NCI-H345 treated with DMSO at 0.1 percent for 48 hours (cell line): Measurements from ENCODE around the gene NKAP.
"Not testable (repeated sequence)": the region's sequence is repeated elsewhere in the genome, so short reads cannot be mapped to it uniquely, and the experiment has no call there.

Experiments used
- DNase-seq: peaks from one replicate; lab custom pipeline; 2025; ENCODE audit not compliant: unreplicated experiment; lab: John Stamatoyannopoulos, UW

The NKAP gene

DNA sequence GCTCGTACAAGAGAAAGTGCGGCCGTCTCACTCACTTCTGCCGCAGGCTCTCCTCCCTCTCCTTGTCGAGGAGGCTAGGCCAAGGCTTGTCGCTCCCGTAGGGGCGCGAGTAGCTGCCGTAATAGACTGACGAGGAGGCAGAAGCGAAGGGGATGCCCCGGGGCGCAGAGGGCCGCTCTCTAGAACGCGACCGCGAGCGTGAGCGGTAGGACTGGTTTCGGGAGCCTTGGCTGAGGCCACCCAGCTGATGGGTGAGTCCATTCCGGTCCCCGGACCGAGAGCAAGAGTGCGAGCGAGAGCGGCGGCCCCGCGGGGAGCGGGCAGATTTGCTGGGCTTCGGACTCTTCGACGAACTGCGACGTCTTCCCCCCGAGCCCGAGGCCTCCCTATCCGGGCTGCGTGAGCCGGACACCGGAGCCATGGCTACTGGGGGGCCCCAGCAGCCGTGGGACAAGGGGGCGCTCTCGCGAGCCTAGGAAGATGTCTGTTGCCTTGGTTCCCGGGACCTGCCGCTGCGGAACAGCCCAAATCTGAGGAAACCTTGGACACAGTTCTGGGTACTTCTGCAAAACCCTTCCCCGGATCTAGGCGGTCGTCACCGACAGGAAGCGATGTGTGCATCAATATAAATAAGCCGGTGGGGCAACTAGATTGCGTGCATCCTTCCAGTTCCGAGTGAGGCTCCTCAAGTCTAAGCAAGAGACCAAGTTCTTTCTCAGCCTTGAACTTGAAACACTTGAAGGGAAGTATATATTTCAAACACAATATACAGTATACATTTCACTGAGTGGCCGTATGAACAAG is at the start of gene NKAP:
Gene NKAP, minus strand, starts transcription at position 567 of the 804 bp plus-strand sequence. Its CDS starts 146 bp downstream, at position 421.
- DNase-seq, result peak; percentile 74

DNA sequence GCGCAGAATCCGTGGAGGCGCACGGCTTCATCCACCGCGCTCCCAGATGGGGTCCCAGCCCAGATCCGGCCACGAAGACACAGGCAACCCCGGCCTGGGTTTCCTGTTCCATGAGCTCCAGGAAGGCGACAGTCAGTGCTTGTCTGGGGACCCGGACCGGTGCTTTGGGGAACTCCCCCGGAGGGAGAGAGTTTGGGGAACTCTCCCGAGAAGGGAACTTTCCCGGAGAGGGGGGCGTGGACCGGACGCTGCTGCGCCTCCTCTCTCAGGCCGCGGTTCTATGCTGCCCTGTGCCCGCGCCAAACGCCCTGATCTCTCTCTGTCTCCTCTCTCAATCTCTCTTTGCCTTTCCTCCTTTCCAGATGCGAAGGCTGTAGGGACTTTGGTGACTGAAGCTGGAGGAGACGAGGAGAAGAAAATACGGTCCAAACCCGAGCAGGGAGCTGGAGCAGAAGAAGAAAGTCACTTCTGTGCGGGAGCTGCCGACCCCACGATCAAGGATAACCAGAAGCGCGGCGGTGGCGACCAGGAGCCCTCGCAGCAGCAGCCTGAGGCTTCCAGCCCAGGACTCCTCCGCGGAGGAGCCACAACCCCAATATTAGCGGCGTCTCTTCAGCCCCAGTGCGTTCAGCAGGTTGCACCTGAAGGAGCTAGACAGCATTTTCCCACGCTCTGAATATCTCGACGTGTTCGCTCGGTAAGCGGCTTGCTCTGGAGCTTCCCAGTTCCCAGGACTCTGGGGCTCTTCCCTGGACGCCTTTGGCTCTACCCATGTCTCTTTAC is 47.6 kb upstream of the NKAP start:
- no peak for DNase-seq

DNA sequence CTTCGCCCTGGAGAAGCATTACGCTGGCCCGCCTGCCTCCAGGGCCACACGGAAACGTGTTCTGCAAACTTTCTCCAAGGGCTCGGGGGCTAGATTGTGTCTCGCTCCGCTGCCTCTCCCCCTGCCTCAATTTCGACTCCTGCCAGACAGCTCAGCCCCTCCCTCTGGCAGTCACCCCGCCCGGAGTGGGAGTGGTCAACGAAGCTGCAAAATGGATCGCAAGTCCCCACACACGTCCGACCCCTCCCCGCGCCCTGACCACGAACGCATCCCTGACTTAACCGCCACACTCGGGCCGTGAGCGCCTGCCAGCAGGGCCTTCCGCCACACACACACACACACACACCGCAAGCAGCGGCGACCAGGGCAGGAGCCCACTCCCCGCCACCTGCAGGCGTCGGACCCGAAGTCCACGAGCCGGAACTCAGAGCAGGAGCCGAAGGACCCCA is 47.0 kb upstream of the NKAP start:
- peak; percentile 0 for DNase-seq

DNA sequence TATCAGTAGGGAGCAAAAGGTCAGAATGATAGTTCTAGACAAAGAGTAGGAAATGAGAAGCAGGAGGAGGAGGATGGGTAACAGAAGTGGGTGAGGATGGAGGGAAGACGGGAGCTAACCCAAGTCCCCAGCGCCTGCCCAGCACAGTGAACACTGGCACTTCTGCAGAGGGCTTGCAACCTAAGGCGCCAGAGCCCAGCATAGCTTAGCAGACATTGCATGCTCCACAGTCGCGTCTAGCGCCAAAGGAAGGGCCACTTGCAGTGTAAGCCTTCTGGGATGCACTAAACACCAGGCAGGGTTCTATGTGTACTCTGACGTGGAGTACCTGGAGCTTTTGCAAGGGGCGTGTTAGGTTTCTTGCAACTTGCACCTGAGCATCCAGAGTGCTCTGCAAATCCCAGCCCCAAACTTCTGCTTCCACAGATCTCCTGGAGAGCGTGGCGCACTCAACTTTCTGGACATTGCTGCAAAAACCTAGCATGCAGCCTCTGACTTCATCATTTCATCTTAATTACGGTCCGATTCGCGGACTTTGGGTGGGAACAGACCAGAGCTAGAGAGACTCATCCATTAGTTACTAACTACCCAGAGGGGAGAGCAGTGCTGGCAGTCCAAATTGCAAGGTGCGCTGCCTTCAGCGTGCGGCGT is 46.5 kb upstream of the NKAP start:
- DNase-seq, result no peak

DNA sequence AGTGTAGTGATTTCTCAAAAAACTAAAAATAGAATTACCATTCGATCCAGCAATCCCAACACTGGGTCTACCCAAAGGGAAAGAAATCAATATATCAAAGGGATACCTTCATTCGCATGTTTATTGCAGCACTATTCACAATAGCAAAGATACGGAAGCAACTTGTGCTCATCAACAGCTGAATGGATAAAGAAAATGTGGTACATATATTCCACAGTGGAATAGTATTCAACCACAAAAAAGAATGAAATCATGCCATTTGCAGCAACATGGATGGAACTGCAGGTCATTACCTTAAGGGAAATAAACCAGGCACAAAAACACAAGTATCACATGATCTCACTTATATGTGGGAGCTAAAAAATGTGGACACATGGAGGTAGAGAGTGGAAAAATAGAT is 42.7 kb upstream of the NKAP start:
- DNase-seq, result no peak

DNA sequence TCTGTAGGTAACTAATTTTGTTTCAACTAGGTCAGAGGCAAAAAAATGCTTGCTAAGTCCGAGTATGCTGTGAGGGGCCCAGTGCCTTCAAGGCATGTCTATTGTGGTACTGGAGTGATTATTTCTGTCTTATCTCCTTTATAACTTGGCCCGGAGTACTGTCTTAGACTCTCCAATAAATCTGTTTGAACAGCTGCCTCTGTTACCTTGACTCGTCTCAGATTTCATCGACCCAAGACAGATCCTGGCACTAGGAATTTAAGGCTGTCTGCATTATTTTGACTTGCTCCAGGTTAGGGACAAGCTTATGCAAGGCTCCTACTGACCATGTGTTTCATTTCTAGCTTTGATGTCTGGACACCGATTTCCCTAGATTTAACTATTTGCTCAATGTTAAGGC is 41.1 kb upstream of the NKAP start:
- DNase-seq, result no peak

DNA sequence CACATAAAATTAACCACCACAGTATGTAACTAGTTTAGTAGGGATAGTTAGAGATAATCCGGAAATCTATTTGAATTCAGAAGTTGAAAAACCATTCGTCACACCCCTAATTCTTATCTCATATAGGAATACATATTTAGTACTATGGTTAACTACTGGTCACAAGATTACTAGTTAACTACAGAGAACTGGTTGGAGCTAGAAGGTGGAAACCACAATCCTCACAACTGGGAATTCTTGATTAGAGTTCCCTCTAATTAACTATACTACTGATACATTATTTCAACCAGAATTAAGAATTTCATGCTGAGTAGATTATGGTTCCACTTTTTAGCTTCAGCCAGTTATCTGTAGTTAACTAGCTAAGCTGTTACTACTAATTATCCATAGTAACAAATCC is 39.9 kb upstream of the NKAP start:
- DNase-seq, result no peak

DNA sequence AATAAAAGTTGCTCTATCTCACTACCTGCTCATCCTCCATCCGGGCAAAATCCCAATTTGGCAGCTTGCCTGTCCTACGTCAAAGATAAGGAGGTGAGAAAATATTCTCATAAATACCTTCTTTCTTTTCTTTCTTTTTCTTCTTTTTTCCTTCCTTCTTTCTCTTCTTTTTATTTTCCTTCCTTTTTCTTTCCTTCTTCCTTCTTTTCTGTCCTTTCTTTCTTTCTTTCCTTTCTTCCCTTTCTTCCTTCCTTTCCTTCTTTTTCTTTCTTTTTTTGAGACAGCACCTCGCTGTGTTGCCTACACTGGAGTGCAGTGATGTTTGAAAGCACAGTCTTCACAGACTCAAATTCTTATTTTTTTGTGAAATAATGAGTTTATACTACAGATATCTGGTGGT is 38.6 kb upstream of the NKAP start:
- no peak for DNase-seq

DNA sequence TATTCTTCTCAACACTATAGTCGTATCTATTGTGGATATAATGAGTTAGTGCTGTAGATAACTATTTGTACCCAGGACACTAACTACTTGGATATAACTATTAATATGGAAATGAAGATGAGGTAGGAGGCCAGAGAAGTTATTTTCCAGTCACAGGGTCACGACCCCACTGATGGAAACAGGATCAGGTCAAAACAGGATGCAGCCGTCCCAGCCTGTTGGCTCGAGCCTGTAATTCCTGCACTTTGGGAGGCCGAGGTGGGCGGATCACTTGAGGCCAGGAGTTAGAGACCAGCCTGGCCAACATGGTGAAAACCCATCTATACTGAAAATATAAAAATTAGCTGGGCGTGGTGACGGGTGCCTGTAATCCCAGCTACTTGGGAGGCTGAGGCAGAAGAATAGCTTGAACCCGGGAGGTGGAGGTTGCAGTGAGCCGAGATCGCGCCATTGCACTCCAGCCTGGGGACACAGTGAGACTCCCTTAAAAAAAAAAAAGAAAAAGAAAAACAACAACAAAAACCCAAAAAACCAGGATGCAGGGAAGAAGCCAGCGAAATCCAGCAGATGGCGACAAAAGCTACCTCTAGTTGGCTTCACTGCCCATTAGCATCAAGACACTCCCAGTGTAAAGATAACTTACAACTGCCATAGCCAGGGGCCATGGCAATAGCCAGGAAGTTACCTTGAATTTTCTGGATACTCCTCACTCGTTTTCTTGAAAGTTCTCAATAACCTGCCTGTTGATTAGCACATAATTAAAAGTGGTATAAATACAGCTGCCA is 37.9 kb upstream of the NKAP start:
- DNase-seq, result peak; percentile 22

DNA sequence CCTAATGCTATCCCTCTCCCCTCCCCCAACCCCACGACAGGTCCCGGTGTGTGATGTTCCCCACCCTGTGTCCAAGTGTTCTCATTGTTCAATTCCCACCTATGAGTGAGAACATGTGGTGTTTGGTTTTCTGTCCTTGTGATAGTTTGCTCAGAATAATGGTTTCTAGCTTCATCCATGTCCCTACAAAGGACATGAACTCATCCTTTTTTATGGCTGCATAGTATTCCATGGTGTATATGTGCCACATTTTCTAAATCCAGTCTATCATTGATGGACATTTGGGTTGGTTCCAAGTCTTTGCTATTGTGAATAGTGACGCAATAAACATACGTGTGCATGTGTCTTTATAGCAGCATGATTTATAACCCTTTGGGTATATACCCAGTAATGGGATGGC is 33.6 kb upstream of the NKAP start:
- not testable (repeated sequence) for DNase-seq

DNA sequence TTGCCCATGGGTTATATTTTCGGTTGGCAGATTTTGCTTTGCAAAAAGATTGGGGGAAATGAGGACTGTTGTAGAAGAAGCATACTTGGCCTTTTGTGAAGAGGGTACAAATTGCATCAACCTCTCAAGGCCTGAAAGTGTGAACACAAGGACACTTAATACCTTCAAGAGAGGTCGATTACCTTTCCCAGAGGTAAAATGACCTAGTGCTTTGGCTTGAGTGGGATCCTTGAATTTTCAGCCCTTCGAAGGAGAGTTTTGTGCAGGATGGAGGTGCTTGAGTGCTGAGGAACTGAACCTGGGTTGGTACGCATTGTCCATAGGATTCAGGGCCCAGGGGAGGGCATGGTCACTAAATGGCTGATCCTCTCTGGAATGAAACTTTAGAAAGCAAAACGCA is 27.6 kb upstream of the NKAP start:
- no peak for DNase-seq

DNA sequence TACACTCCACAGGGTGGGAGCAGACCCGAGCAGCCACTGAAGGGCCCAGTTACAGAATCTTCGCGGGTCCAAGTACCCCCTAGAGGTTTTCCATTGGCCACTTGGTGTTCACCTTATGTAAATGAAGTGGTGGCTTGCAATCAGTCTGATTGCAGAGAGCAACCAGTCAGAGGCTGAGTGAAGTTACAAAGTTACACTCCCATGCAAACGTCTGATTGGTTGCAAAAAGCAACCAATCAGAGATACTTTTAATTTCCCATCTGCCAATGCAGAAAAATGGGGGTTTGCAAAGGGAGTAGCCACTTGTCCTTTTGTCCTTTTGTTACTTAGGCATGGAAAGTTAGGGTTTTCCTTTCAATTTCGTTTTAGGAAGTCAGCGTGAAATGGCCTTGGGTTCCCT is 27.0 kb upstream of the NKAP start:
- DNase-seq, result no peak

DNA sequence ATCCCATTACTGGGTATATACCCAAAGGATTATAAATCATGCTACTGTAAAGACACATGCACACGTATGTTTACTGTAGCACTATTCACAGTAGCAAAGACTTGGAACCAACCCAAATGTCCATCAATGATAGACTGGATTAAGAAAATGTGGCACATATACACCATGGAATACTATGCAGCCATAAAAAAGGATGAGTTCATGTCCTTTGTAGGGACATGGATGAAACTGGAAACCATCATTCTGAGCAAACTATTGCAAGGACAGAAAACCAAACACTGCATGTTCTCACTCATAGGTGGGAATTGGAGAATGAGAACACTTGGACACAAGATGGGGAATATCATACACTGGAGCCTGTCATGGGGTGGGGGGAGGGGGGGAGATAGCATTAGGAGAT is 23.3 kb upstream of the NKAP start:
- DNase-seq, result not testable (repeated sequence)

DNA sequence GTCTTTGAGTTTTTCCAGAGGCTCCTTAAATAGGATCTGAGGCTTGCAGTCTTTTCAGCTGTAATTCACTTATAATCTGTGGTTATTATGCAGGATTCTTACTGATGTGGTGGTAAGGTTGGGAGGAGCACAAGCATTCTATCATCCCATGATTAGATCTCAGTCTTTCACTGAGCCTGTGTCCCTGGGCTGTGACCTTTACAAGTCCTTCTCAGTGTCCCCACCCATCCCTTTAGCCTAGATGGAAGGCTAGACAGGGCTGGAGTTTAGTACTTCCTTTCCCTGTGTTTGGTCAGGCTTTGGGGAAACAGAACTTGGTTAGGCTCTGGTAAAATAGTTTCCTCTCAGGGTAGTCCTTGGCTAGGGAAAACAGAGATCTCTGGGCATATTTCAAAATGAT is 17.1 kb upstream of the NKAP start:
- DNase-seq, result no peak

DNA sequence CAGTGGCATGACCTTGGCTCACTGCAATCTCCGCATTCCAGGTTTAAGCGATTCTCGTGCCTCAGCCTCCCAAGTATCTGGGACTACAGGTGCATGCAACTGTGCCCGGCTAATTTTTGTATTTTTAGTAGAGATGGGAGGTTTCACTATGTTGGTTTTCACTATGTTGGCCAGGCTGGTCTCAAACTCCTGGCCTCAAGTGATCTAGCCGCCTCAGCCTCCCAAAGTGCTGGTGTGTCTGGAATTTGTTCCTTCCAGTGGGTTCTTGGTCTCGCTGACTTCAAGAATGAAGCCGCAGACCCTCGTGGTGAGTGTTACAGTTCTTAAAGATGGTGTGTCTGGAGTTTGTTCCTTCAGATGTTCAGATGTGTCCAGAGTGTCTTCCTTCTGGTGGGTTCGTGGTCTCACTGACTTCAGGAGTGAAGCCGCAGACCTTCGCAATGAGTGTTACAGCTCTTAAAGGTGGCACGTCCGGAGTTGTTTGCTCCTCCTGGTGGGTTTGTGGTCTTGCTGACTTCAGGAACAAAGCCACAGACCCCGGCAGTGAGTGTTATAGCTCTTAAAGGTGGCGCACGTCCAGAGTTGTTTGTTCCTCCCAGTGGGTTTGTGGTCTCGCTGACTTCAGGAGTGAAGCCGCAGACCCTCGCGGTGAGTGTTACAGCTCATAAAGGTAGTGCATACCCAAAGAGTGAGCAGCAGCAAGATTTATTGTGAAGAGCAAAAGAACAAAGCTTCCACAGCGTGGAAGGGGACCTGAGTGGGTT is 12.4 kb upstream of the NKAP start:
- not testable (repeated sequence) for DNase-seq

DNA sequence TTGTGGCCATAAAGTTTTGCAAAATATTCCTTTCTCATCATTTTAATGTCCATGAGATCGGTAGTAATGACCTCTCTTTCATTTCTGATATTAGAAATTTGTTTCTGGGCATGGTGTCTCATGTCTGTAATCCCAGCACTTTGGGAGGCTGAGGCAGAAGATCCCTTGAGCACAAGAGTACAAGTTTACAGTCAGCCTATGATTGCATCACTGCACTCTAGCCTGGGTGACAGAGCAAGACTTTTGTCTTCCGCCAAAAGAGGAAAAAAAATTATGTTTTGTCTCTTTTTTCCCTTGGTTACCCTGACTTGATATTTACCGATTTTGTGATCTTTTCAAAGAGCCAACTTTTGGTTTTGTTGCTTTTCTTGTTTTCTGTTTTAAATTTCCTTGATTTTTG is 10.8 kb upstream of the NKAP start:
- no peak for DNase-seq

DNA sequence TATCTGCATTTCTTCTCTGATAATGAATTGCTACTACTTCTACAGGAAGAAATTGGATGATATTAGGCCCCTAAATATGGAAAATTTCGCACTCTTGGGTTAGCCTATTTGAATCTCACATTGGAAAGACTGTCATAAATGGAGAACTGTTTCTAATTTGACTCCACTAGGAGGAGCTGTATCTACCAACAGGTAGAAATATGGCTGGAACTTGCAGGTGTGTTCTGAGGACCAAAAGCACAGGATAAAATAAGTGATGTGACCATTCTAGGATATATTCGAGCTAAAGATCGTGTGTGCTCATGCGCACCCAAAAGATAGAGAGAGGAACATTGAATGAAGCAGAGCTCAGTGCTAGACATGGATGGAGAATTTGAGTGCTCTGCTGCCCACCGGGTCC is 4.8 kb upstream of the NKAP start:
- no peak for DNase-seq

DNA sequence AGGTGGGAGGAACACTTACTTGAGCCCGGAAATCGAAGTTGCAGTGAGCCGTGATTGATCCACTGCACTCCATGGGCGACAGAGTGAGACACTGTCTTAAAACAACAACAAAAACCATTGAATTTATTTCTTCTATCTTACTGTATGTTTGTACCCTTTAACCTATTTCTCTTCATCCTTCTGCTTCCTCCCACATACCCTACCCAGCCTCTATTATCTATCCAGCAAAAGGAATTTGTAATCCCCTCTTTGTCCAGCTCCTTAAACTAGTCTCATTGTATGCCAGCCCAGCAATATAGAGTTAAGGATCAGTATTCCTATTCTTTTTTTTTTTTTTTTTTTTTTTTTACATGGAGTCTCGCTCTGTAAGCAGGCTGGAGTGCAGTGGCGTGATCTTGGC is 1.9 kb upstream of the NKAP start:
- no peak for DNase-seq

DNA sequence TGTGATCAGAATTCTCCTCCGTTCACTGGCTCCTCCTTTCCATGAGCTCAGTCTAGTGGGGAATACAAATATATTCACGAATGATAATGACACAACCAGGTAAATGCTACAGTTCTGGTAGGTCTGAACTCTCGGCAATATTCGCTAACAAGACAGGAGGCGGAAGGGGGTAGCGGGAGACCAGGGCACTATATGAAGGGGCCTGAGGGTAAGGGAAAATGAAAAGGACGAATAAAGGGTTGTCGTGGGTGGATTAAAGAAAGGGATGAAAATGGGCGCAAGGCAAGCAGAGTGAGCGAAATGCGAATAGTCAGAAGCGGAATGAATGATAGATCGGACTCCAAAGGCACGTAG is 743 bp downstream of the NKAP start:
- no peak for DNase-seq

DNA sequence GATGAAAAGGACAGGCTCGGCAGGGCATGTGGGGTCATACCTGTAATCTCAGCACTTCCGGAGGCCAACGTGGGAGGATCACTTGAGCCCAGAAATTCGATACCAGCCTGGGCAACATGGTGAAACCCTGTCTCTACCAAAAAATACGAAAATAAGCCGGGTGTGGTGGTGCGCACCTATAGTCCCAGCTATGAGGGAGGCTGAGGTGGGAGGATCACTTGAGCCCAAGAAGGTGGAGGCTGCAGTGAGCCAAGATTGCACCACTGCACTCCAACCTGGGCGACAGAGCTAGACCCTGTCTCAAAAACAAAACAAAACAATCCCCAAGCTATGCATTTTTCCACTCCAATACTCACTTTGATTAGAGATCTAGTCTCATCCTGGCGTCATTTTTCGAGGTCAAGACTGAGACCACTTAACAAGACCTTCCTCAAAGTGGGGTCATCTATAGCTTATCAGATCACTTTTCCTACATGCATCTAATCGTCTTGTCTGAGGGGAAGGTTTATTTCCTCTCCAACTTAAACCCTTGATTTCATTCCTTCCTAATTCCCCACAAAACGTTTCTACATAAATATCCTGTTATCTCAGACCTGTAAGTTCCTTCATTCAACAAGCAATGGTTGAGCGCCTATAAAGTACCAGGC is 1.3 kb downstream of the NKAP start:
- no peak for DNase-seq
